OCI-LY7 (cell line): ENCODE results near the gene OGDH. TPM values are rescaled to one million over a fixed set of nuclear protein-coding genes. Genes with fewer than 3 reads are reported as not detected.

Experiments used
- BruUV-seq: library from RNA; stranded (reverse); fragments of 400-500 nt; replicated peaks from 2 replicates; lab custom pipeline; 2021; lab: Mats Ljungman, UMichigan
- CTCF ChIA-PET: fragments of 300-600 bp; sonication (Branson Sonifier 250); formaldehyde crosslinking; loops from one replicate; lab custom pipeline; 2022; ENCODE audit warnings: antibody characterized with exemption; ENCODE audit not compliant: unreplicated experiment; lab: Charles Lee
- POLR2A ChIA-PET: fragments of 300-600 bp; sonication (Branson Sonifier 250); formaldehyde crosslinking; loops from one replicate; lab custom pipeline; 2022; ENCODE audit warnings: antibody characterized with exemption; lab: Charles Lee
- DNase-seq: peaks from one replicate; pipeline ENCODE4 v3.0.0-alpha.2; 2015; ENCODE audit warnings: low spot score
- H2AFZ ChIP-seq: fragments of 200-600 bp; sonication (generic), shearing (Covaris generic); 2 replicates; pipeline ENCODE4 v1.6.1; 2014; ENCODE audit warnings: mild to moderate bottlenecking, antibody characterized with exemption, low read length, moderate library complexity
- H3K27ac ChIP-seq: fragments of 200-600 bp; sonication (generic); 2 replicates; pipeline ENCODE4 v1.5.1; 2014; ENCODE audit warnings: mixed run types, low read depth, mild to moderate bottlenecking, moderate library complexity, low read length, inconsistent platforms; ENCODE audit not compliant: poor library complexity, severe bottlenecking
- H3K36me3 ChIP-seq: fragments of 200-600 bp; sonication (generic); 2 replicates; pipeline ENCODE4 v1.6.1; 2014; ENCODE audit warnings: mild to moderate bottlenecking, antibody characterized with exemption, low read length, moderate library complexity, mixed read lengths; ENCODE audit not compliant: insufficient read depth
- H3K4me1 ChIP-seq: fragments of 200-600 bp; sonication (generic); 2 replicates; pipeline ENCODE4 v1.5.1; 2014; ENCODE audit warnings: mild to moderate bottlenecking, low read length; ENCODE audit not compliant: insufficient read depth, poor library complexity, severe bottlenecking
- H3K4me2 ChIP-seq: fragments of 200-600 bp; sonication (generic); 2 replicates; pipeline ENCODE4 v1.6.1; 2014; ENCODE audit warnings: mild to moderate bottlenecking, low read length
- H3K4me3 ChIP-seq: fragments of 200-600 bp; sonication (generic); 2 replicates; pipeline ENCODE4 v1.5.1; 2014; ENCODE audit warnings: mild to moderate bottlenecking, low read depth, low read length; ENCODE audit not compliant: poor library complexity, severe bottlenecking
- H3K79me2 ChIP-seq: fragments of 200-600 bp; sonication (generic); 2 replicates; pipeline ENCODE4 v1.6.1; 2016; ENCODE audit warnings: low read depth, mild to moderate bottlenecking, low read length, moderate library complexity, mixed read lengths; ENCODE audit not compliant: insufficient read depth
- H3K9me2 ChIP-seq: fragments of 200-600 bp; sonication (generic); 2 replicates; pipeline ENCODE4 v1.6.1; 2016; ENCODE audit warnings: mild to moderate bottlenecking, low read length, mixed read lengths; ENCODE audit not compliant: insufficient read depth
- H3K9me3 ChIP-seq: fragments of 200-600 bp; sonication (generic); 2 replicates; pipeline ENCODE4 v1.6.1; 2014; ENCODE audit warnings: mild to moderate bottlenecking, mixed run types, low read length, mixed read lengths
- H4K20me1 ChIP-seq: fragments of 200-600 bp; sonication (generic); 2 replicates; pipeline ENCODE4 v1.6.1; 2014; ENCODE audit warnings: mild to moderate bottlenecking, antibody characterized with exemption, low read length, moderate library complexity, mixed read lengths; ENCODE audit not compliant: insufficient read depth
- CTCF ChIP-seq: fragments of 200-600 bp; sonication (generic); conservative IDR thresholded peaks from 2 replicates; pipeline ENCODE4 v1.5.1; 2014; ENCODE audit warnings: mild to moderate bottlenecking, antibody characterized with exemption, low read length, moderate library complexity, mixed read lengths
- EZH2phosphoT487 ChIP-seq: fragments of 200-600 bp; sonication (generic); IDR thresholded peaks from 2 replicates; pipeline ENCODE4 v1.6.1; 2018; ENCODE audit warnings: low read depth, borderline replicate concordance, mild to moderate bottlenecking, mixed run types, antibody characterized with exemption, low read length, moderate library complexity, mixed read lengths
- intact Hi-C: fragments of 100-400 bp; cut with micrococcal nuclease; formaldehyde crosslinking; loops from one replicate; pipeline ENCODE4 v1.10.0; 2022; ENCODE audit not compliant: unreplicated experiment
- total RNA-seq, 2 experiments: library from RNA; depleted of rRNA in 1 of 2; stranded (reverse); fragments of >200 nt in 1 of 2; shearing (Covaris generic) in 1 of 2; gene quantifications; 2 replicates each; pipeline ENCODE4 v1.2.3, GENCODE V29; 2014 to 2022

The OGDH gene
- total RNA-seq, 2 experiments from 2014 or later = 47.6 to 70.9 TPM

GRCh38 chr7:44633254-44634186 is 27.1 kb downstream of the OGDH start:
- intact Hi-C loops = no loop called here
- Histone ChIP-seq H3K4me3 (no peak overlapping the region), H3K9me2 (no peaks in the 10 kb centered on the region)

DNA sequence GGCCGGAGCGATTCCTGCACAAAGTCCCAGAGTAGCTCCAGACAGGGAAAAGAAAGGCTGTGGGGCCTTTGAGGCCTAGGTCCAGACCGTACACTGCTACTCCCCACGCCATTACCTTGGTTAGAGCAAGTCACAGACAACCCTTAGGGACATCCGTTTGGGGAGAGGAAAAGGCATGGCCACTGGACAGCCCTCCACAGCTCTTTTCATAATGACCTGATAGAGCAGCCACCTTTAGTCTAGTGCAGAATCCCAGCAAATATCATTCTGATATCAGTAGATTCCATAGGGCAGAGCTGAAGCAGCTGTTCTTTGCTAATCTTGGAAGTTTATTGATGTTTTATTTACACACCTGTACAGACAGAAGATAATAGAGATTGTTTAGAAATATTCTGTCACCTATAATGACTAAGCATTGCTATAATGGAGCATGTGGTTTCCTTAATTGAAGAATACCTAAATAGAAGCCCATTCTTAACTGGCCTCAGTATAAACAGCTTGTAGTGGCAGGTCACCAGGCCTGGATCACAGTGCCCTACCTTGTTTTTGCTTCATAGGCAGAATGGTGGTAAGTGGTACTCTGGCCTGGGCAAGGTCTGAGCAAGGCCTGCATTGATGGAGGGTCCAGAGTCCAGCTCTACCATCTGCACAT is 27.9 kb downstream of the OGDH start:
- Histone ChIP-seq H3K27ac (peak overlapping the region; percentile 31), H3K4me2 (no peak overlapping the region), H3K4me3 (no peak overlapping the region), H2AFZ (no peak overlapping the region), H4K20me1 (no peaks in the 10 kb centered on the region), H3K36me3 (peaks cover 30% of the 10 kb centered on the region), H3K9me3 (no peaks in the 10 kb centered on the region), H3K79me2 (peaks cover 5% of the 10 kb centered on the region; the same call in 1 of the 2 replicates), H3K4me1 (peaks cover 85% of the 10 kb centered on the region), H3K9me2 (no peaks in the 10 kb centered on the region)
- TF ChIP-seq EZH2phosphoT487 = no peak
- TF ChIP-seq CTCF = no peak
- no TSS peak for BruUV-seq
- intact Hi-C loops = no loop called here
- POLR2A ChIA-PET = interaction anchor here (1.6 kb wide), 1 partner anchor 61 kb away, joined by 5 read pairs; the partner anchor contains the start of gene DDX56
- no peak for DNase-seq
- CTCF ChIA-PET = no interaction called here

More at GRCh38 chr7:44633254-44634186, 27.1 kb downstream of the OGDH start:
- H3K4me2 ChIP-seq = no peak overlapping the region
- DNase-seq = peak; percentile 76
- H4K20me1 ChIP-seq = no peaks in the 10 kb centered on the region
- no peak for TF ChIP-seq CTCF
- no peak for TF ChIP-seq EZH2phosphoT487
- ChIA-PET CTCF (no interaction called here), POLR2A (interaction anchor here (0.7 to 1.6 kb wide), 3 partner anchors 30 to 483 kb away, joined by 4 to 6 read pairs (median 5); partner anchors contain the start of gene DDX56)
- 0 out of 2 replicates have a peak, but pooled peaks cover 5% of the 10 kb centered on the region for H3K79me2 ChIP-seq
- no peak overlapping the region for H2AFZ ChIP-seq
- peak overlapping the region; percentile 31 for H3K27ac ChIP-seq
- no TSS peak for BruUV-seq
- H3K4me1 ChIP-seq = peaks cover 85% of the 10 kb centered on the region
- H3K36me3 ChIP-seq = peaks cover 35% of the 10 kb centered on the region
- no peaks in the 10 kb centered on the region for H3K9me3 ChIP-seq
